Liver (tissue), 9 donors: Measurements from ENCODE around the gene IQCH. TPM values are rescaled to one million over a fixed set of nuclear protein-coding genes. Genes with fewer than 3 reads are reported as not detected.

Source experiments
- DNase-seq: peaks from one replicate; pipeline ENCODE4 v3.0.0-alpha.2; 2017; ENCODE audit warnings: low spot score
- H3K27ac ChIP-seq, 2 donors: one replicate each; pipeline ENCODE4 v1.7.0; 2013; ENCODE audit warnings: inconsistent platforms in 2 of 2, low read length in 2 of 2, control low read depth in 1 of 2, low read depth in 1 of 2, mild to moderate bottlenecking in 1 of 2
- H3K27me3 ChIP-seq, 4 donors: one replicate each; pipeline versions ENCODE4 v1.6.1 to v1.7.0; 2013; ENCODE audit warnings: low read length in 3 of 4, inconsistent platforms in 1 of 4, mild to moderate bottlenecking in 1 of 4, moderate library complexity in 1 of 4; ENCODE audit not compliant: control insufficient read depth in 4 of 4, insufficient read depth in 4 of 4
- H3K36me3 ChIP-seq, 4 donors: one replicate each; pipeline versions ENCODE4 v1.6.1 to v1.7.0; 2013; ENCODE audit warnings: low read length in 3 of 4, mild to moderate bottlenecking in 3 of 4, low read depth in 1 of 4, moderate library complexity in 1 of 4; ENCODE audit not compliant: control insufficient read depth in 4 of 4, insufficient read depth in 3 of 4
- H3K4me1 ChIP-seq, 4 donors: one replicate each; pipeline versions ENCODE4 v1.6.1 to v1.7.0; 2013; ENCODE audit warnings: low read length in 3 of 4, mild to moderate bottlenecking in 3 of 4, moderate library complexity in 1 of 4; ENCODE audit not compliant: control insufficient read depth in 4 of 4, insufficient read depth in 4 of 4
- H3K4me3 ChIP-seq, 3 donors: one replicate each; pipeline versions ENCODE4 v1.6.1 to v1.7.0; 2013; ENCODE audit warnings: low read length in 3 of 3, control low read depth in 1 of 3, low read depth in 1 of 3, mild to moderate bottlenecking in 1 of 3
- H3K9ac ChIP-seq, 2 donors: one replicate each; pipeline ENCODE4 v1.7.0; 2013; ENCODE audit warnings: low read length in 2 of 2, mild to moderate bottlenecking in 2 of 2, moderate library complexity in 2 of 2, control low read depth in 1 of 2, low read depth in 1 of 2
- H3K9me3 ChIP-seq, 4 donors: one replicate each; pipeline versions ENCODE4 v1.6.1 to v1.7.0; 2013; ENCODE audit warnings: low read length in 3 of 4; ENCODE audit not compliant: control insufficient read depth in 4 of 4
- ATF3 ChIP-seq: IDR thresholded peaks from 2 replicates; pipeline ENCODE4 v1.6.1; 2016; ENCODE audit warnings: antibody characterized with exemption
- CTCF ChIP-seq: fragments of 150-350 bp; IDR thresholded peaks from 2 replicates; pipeline ENCODE4 v1.5.1; 2017; ENCODE audit warnings: improper control_type of control experiment, low read depth, low read length; ENCODE audit not compliant: missing input control
- EGR1 ChIP-seq, 2 donors: IDR thresholded peaks; 2 replicates each; pipeline ENCODE4 v1.6.1; 2016 to 2018; ENCODE audit warnings: antibody characterized with exemption in 2 of 2, low read depth in 2 of 2
- FOXA1 ChIP-seq: IDR thresholded peaks from 2 replicates; pipeline ENCODE4 v1.6.1; 2016; ENCODE audit warnings: antibody characterized with exemption
- FOXA2 ChIP-seq: IDR thresholded peaks from 2 replicates; pipeline ENCODE4 v1.6.1; 2016; ENCODE audit warnings: antibody characterized with exemption
- GABPA ChIP-seq, 2 donors: IDR thresholded peaks in 1 of 2; conservative IDR thresholded peaks in 1 of 2; 2 replicates each; pipeline ENCODE4 v1.6.1; 2016; ENCODE audit warnings: antibody characterized with exemption in 2 of 2, mild to moderate bottlenecking in 1 of 2, moderate library complexity in 1 of 2
- HNF4A ChIP-seq, 2 donors: conservative IDR thresholded peaks; 2 replicates each; pipeline ENCODE4 v1.6.1; 2016; ENCODE audit warnings: antibody characterized with exemption in 2 of 2, mild to moderate bottlenecking in 2 of 2
- JUND ChIP-seq, 2 donors: IDR thresholded peaks; 2 replicates each; pipeline ENCODE4 v1.6.1; 2016; ENCODE audit warnings: antibody characterized with exemption in 2 of 2
- MAX ChIP-seq: IDR thresholded peaks from 2 replicates; pipeline ENCODE4 v1.6.1; 2016; ENCODE audit warnings: antibody characterized with exemption
- NR2F2 ChIP-seq: IDR thresholded peaks from 2 replicates; pipeline ENCODE4 v1.6.1; 2016; ENCODE audit warnings: antibody characterized with exemption
- RAD21 ChIP-seq, 2 donors: IDR thresholded peaks; 2 replicates each; pipeline ENCODE4 v1.6.1; 2016; ENCODE audit warnings: antibody characterized with exemption in 2 of 2, mild to moderate bottlenecking in 2 of 2
- REST ChIP-seq: IDR thresholded peaks from 2 replicates; pipeline ENCODE4 v1.6.1; 2016; ENCODE audit warnings: antibody characterized with exemption, mild to moderate bottlenecking
- RXRA ChIP-seq, 2 donors: IDR thresholded peaks; 2 replicates each; pipeline ENCODE4 v1.6.1; 2017 to 2018; ENCODE audit warnings: antibody characterized with exemption in 2 of 2, mild to moderate bottlenecking in 1 of 2
- SP1 ChIP-seq: IDR thresholded peaks from 2 replicates; pipeline ENCODE4 v1.6.1; 2018; ENCODE audit warnings: antibody characterized with exemption, mild to moderate bottlenecking
- YY1 ChIP-seq: IDR thresholded peaks from 2 replicates; pipeline ENCODE4 v1.6.1; 2016; ENCODE audit warnings: antibody characterized with exemption, mild to moderate bottlenecking
- WGBS: extraction: QIAGEN DNeasy Blood & Tissue Kit; methylation state at CpG from one replicate; pipeline ENCODE4 v1.1.7; 2013; 5-methylcytosine and 5-hydroxymethylcytosine counted together
- polyA plus RNA-seq, 2 donors: library from polyadenylated mRNA; stranded (reverse) in 1 of 2; unstranded in 1 of 2; fragments of 200-250 nt in 1 of 2; fragments of >200 nt in 1 of 2; fragmentation: Nextera tagmentation in 1 of 2; extraction: Ambion mirVana in 1 of 2; gene quantifications; one replicate each; pipeline versions ENCODE4 v1.2.1 to v1.2.3, GENCODE V29; 2013 to 2015
- total RNA-seq, 2 donors: library from RNA; depleted of rRNA; stranded (reverse); fragments of >200 nt; gene quantifications; one replicate each; pipeline ENCODE4 v1.2.3, GENCODE V29; 2014
- donor health status: healthy.
- donor health status: healthy.
- donor health status: healthy.
- donor health status: healthy.
- donor health status: healthy.

The IQCH gene
- total and polyA plus RNA-seq, 4 donors, result 0.23 to 1.6 (median 0.86) TPM

GRCh38 chr15:67373971-67374370 lies 119.4 kb downstream of the IQCH start:
- TF ChIP-seq FOXA2 (no peak), HNF4A (conservative IDR thresholded peaks at IDR 0.05) (no peak), REST (no peak), SP1 (no peak), FOXA1 (no peak), YY1 (no peak), GABPA (IDR thresholded peaks at IDR 0.05 in 1 of 2, conservative IDR thresholded peaks at IDR 0.05 in 1 of 2) (no peak), EGR1 (IDR thresholded peaks at IDR 0.05; ENCODE audit: low read depth in 2 of 2) (no peak), NR2F2 (no peak), MAX (no peak), ATF3 (no peak), JUND (IDR thresholded peaks at IDR 0.05) (no peak), RXRA (IDR thresholded peaks at IDR 0.05) (no peak), CTCF (no peak), RAD21 (IDR thresholded peaks at IDR 0.05) (no peak)
- H3K4me1 ChIP-seq, result peaks cover 0 to 17% (median 12%) of the 10 kb centered on the region in 4 donors
- H3K4me3 ChIP-seq, result no peak overlapping the region
- no peaks in the 10 kb centered on the region for H3K36me3 ChIP-seq
- no peaks in the 10 kb centered on the region for H3K9me3 ChIP-seq
- H3K27me3 ChIP-seq, result no peaks in the 10 kb centered on the region
- DNase-seq, result no peak
- H3K27ac ChIP-seq, result no peak overlapping the region
- no peak overlapping the region for H3K9ac ChIP-seq

- no peaks in the 10 kb centered on the region for H3K27me3 ChIP-seq
- no peak overlapping the region for H3K4me3 ChIP-seq
- no peaks in the 10 kb centered on the region for H3K4me1 ChIP-seq
- no peak for DNase-seq
- H3K9me3 ChIP-seq, result no peaks in the 10 kb centered on the region
- H3K36me3 ChIP-seq, result no peaks in the 10 kb centered on the region
- H3K27ac ChIP-seq, result no peak overlapping the region
- 86% methylated on average over 3 of the region's 3 CpGs for WGBS
- no peak overlapping the region for H3K9ac ChIP-seq
- TF ChIP-seq CTCF (no peak), FOXA1 (no peak), HNF4A (conservative IDR thresholded peaks at IDR 0.05) (no peak), SP1 (no peak), NR2F2 (no peak), ATF3 (no peak), REST (no peak), YY1 (no peak), GABPA (IDR thresholded peaks at IDR 0.05 in 1 of 2, conservative IDR thresholded peaks at IDR 0.05 in 1 of 2) (no peak)
Measured at GRCh38 chr15:67379530-67379929, 124.9 kb downstream of the IQCH start.
